Activated T-cell treated with anti-CD3 and anti-CD28 coated beads, Interleukin-2, amount 50 U/mL, for 4 hours (primary cell): ENCODE data around the gene FGD3. TPM values are rescaled to one million over a fixed set of nuclear protein-coding genes. Genes with fewer than 3 reads are reported as not detected.
A peak's percentile ranks its signal among the peaks of the same experiment; 100 is the strongest.
"Not testable (repeated sequence)": the region's sequence is repeated elsewhere in the genome, so short reads cannot be mapped to it uniquely, and the experiment has no call there.

Source experiments
- ATAC-seq, 2 donors: fragments of 200-7000 bp; cut with Tn5 transposase; one replicate each; pipeline ENCODE4 v1.10.0; 2021
- DNase-seq: peaks from one replicate; pipeline ENCODE4 v3.0.0-alpha.2; 2020
- H3K27me3 Mint-ChIP-seq: one replicate; pipeline ENCODE4 v1.8.0; 2021; ENCODE audit warnings: low read depth, mixed read lengths
- H3K36me3 Mint-ChIP-seq: one replicate; pipeline ENCODE4 v1.8.0; 2022; ENCODE audit warnings: mixed read lengths; ENCODE audit not compliant: insufficient read depth
- H3K4me1 Mint-ChIP-seq: one replicate; pipeline ENCODE4 v1.8.0; 2021; ENCODE audit warnings: low read depth, mixed read lengths
- H3K4me3 Mint-ChIP-seq: one replicate; pipeline ENCODE4 v1.8.0; 2021; ENCODE audit warnings: mild to moderate bottlenecking, moderate library complexity, mixed read lengths
- H3K9me3 Mint-ChIP-seq: one replicate; pipeline ENCODE4 v1.8.0; 2021; ENCODE audit warnings: mixed read lengths
- total RNA-seq, 3 donors: library from RNA; stranded (reverse); gene quantifications; one replicate each; pipeline ENCODE4 v1.2.1, GENCODE V29; 2021

Gene FGD3
- total RNA-seq, 3 donors from 2014 or later = 32.5 to 36.3 (median 32.6) TPM

- H3K36me3 Mint-ChIP-seq = peaks cover 33% of the 10 kb centered on the region
Observed at GRCh38 chr9:92977279-92977678, 30.0 kb downstream of the FGD3 start.

DNA sequence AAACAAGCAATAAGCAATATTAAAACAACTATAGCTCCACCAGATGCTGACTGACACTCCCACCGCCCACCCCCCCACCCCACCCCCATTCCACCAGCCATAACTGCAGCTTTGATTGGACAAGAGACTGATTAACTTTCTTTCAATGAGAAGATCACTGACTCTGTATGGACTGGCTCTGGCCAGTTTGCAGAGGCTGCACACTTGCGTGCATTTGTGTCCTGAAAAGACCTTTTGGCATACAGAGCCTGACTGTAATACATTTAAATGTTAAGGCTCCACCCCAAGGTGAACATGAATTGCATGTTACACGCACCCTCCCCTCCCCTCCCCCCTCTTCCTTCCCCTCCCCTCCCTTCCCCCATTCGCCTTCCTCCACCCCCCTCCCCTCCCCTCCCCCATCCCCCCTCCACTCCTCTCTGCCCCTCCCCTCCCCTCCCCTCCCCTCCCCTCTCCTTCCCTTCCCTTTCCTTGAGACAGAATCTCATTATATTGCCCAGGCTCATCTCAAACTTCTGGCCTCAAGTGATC, 31.1 kb downstream of the FGD3 start:
- H3K4me3 Mint-ChIP-seq = peak overlapping the region; percentile 45
- DNase-seq (no peak), ATAC-seq (no peak)
- H3K27me3 Mint-ChIP-seq = no peaks in the 10 kb centered on the region
- H3K4me1 Mint-ChIP-seq = peaks cover 84% of the 10 kb centered on the region
- H3K9me3 Mint-ChIP-seq = no peaks in the 10 kb centered on the region
- H3K36me3 Mint-ChIP-seq = peaks cover 31% of the 10 kb centered on the region

More at GRCh38 chr9:92977279-92977678, 30.0 kb downstream of the FGD3 start:
- Mint-ChIP-seq H3K27me3 (no peaks in the 10 kb centered on the region), H3K4me3 (no peak overlapping the region), H3K9me3 (no peaks in the 10 kb centered on the region), H3K4me1 (peaks cover 88% of the 10 kb centered on the region)
- no peak for ATAC-seq
- DNase-seq = no peak

- peak overlapping the region; percentile 60 for H3K4me3 Mint-ChIP-seq
- no peak for ATAC-seq
- peaks cover 40% of the 10 kb centered on the region for H3K36me3 Mint-ChIP-seq
- DNase-seq = no peak
- H3K4me1 Mint-ChIP-seq = peaks cover 80% of the 10 kb centered on the region
- H3K27me3 Mint-ChIP-seq = no peaks in the 10 kb centered on the region
- H3K9me3 Mint-ChIP-seq = no peaks in the 10 kb centered on the region
Observed at GRCh38 chr9:92979283-92980056, 32.1 kb downstream of the FGD3 start.

- Mint-ChIP-seq H3K36me3 (peaks cover 40% of the 10 kb centered on the region), H3K27me3 (no peaks in the 10 kb centered on the region), H3K4me1 (peaks cover 77% of the 10 kb centered on the region), H3K4me3 (peak overlapping the region; percentile 47), H3K9me3 (no peaks in the 10 kb centered on the region)
- DNase-seq (no peak), ATAC-seq (peak in 1 of 2 donors; percentile 26)
Observed at GRCh38 chr9:92980085-92980745, 32.9 kb downstream of the FGD3 start.

- ATAC-seq (peak; percentile 51 to 71), DNase-seq (no peak)
- Mint-ChIP-seq H3K9me3 (no peaks in the 10 kb centered on the region), H3K27me3 (no peaks in the 10 kb centered on the region), H3K36me3 (peaks cover 44% of the 10 kb centered on the region), H3K4me1 (peaks cover 78% of the 10 kb centered on the region), H3K4me3 (no peak overlapping the region)
Observed at GRCh38 chr9:92982130-92982529, 34.8 kb downstream of the FGD3 start.

GRCh38 chr9:92983984-92984589, 36.8 kb downstream of the FGD3 start:
- H3K4me1 Mint-ChIP-seq = peaks cover 83% of the 10 kb centered on the region
- DNase-seq = no peak
- ATAC-seq = no peak
- peaks cover 45% of the 10 kb centered on the region for H3K36me3 Mint-ChIP-seq
- H3K4me3 Mint-ChIP-seq = no peak overlapping the region
- H3K27me3 Mint-ChIP-seq = no peaks in the 10 kb centered on the region
- no peaks in the 10 kb centered on the region for H3K9me3 Mint-ChIP-seq

DNA sequence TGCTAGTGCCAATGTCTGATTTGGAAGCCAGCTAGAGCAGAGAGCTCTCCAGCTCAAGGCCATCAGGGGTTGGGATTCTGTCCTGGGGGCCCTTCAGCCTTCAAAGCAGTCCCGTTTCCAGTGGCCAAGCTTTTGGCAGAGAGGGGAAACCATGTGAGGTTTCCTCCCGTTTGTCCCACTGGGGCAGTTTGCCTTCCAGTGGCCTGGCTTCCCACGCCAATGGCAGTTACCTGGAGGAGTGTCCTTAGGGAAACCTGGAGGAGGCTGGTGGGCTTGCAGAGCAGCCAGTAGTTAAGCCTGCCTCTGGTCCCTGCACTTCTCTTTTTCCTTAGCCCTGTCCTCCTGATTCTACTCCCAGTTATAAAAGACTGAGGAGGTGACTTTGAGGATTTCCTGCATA, 37.7 kb downstream of the FGD3 start:
- Mint-ChIP-seq H3K4me3 (no peak overlapping the region), H3K36me3 (peaks cover 45% of the 10 kb centered on the region), H3K4me1 (peaks cover 83% of the 10 kb centered on the region), H3K9me3 (no peaks in the 10 kb centered on the region), H3K27me3 (no peaks in the 10 kb centered on the region)
- DNase-seq = no peak
- no peak for ATAC-seq

- DNase-seq (peak; percentile 59), ATAC-seq (peak; percentile 36 to 41)
- Mint-ChIP-seq H3K27me3 (no peaks in the 10 kb centered on the region), H3K36me3 (peaks cover 47% of the 10 kb centered on the region), H3K4me3 (no peak overlapping the region), H3K4me1 (peaks cover 84% of the 10 kb centered on the region), H3K9me3 (no peaks in the 10 kb centered on the region)
Observed at GRCh38 chr9:92986176-92987119, 39.1 kb downstream of the FGD3 start.

GRCh38 chr9:92988215-92988768, 41.0 kb downstream of the FGD3 start:
- H3K27me3 Mint-ChIP-seq = no peaks in the 10 kb centered on the region
- DNase-seq = no peak
- H3K36me3 Mint-ChIP-seq = peaks cover 42% of the 10 kb centered on the region
- peaks cover 85% of the 10 kb centered on the region for H3K4me1 Mint-ChIP-seq
- peak overlapping the region; percentile 6 for H3K4me3 Mint-ChIP-seq
- no peaks in the 10 kb centered on the region for H3K9me3 Mint-ChIP-seq
- peak; percentile 40 to 62 for ATAC-seq

DNA sequence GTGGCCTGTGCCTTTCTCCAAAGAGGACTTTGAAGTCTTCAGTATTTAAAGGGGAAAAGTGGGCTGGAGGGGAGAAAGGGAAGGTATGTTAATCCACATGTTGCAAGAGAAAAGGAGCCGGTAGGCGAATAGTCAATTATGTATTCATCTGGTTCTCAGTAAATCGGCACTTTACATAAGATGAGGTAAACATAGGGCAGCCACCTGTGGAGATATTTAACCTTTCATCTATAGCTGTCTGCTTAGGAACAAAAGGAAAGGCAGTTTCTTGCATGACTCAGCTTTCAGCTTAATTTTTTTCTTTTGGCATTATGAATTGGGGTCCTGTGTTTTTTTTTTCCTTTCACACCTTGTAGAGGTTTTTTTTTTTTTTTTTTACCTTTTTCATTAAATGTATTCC, 42.2 kb downstream of the FGD3 start:
- H3K9me3 Mint-ChIP-seq = peaks cover 4% of the 10 kb centered on the region
- H3K36me3 Mint-ChIP-seq = peaks cover 37% of the 10 kb centered on the region
- ATAC-seq = peak; percentile 56 to 58
- no peaks in the 10 kb centered on the region for H3K27me3 Mint-ChIP-seq
- H3K4me3 Mint-ChIP-seq = no peak overlapping the region
- DNase-seq = no peak
- peaks cover 86% of the 10 kb centered on the region for H3K4me1 Mint-ChIP-seq

DNA sequence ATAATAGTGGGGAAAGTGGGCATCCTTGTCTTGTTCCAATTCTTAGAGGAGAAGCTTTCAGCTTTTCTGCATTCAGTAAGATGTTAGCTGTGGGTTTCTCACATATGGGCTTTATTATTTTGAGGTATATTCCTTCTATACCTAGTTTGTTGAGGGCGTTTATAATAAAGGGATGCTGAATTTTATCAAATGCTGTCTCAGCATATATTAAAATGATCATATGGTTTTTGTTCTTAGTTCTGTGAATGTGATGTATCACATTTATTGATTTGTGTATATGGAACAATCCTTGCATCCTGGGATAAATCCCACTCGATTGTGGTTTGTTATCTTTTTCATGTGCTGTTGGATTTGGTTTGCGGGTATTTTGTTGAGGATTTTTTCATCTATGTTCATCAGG, 43.1 kb downstream of the FGD3 start:
- H3K4me3 Mint-ChIP-seq = no peak overlapping the region
- ATAC-seq = no peak
- DNase-seq = no peak

DNA sequence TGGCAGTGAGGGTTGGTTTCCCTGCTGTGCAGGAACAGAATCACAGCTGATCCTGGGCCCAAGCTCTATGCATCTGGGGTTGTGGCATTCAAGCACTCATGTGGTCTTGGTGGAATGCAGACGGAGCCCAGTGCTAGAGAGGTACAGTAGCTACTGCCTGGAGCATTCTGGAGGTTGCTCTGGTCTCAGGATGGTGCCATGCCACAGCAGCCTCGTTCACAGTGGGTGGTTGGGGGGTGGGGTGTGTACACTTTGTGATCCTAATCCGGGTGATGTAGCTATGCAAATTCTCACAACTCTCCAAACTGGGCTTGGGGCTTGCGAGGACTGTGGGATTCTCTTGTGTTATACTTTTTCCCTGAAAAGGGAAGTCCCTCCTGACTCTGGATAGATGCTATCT, 45.2 kb downstream of the FGD3 start:
- H3K4me3 Mint-ChIP-seq = no peak overlapping the region
- DNase-seq = no peak
- H3K4me1 Mint-ChIP-seq = peaks cover 94% of the 10 kb centered on the region
- H3K27me3 Mint-ChIP-seq = no peaks in the 10 kb centered on the region
- peaks cover 4% of the 10 kb centered on the region for H3K9me3 Mint-ChIP-seq
- no peak for ATAC-seq
- peaks cover 49% of the 10 kb centered on the region for H3K36me3 Mint-ChIP-seq

More for the DNA sequence above, 43.1 kb downstream of the FGD3 start:
- Mint-ChIP-seq H3K9me3 (peaks cover 4% of the 10 kb centered on the region), H3K27me3 (no peaks in the 10 kb centered on the region), H3K36me3 (peaks cover 41% of the 10 kb centered on the region), H3K4me1 (peaks cover 91% of the 10 kb centered on the region)

- H3K9me3 Mint-ChIP-seq, DNase-seq, H3K27me3 Mint-ChIP-seq, ATAC-seq, H3K4me3 Mint-ChIP-seq: not testable (repeated sequence)
- Mint-ChIP-seq H3K36me3 (peaks cover 47% of the 10 kb centered on the region), H3K4me1 (peaks cover 84% of the 10 kb centered on the region)
Observed at GRCh38 chr9:92998871-92999270, 51.5 kb downstream of the FGD3 start.
